ENCODE data around the gene FAM200C.
"Not testable (repeated sequence)": the region's sequence is repeated elsewhere in the genome, so short reads cannot be mapped to it uniquely, and the experiment has no call there.

FAM200C gene

GRCh38 chr5:160399402-160400353, at the start of gene FAM200C:
TSS of gene FAM200C (minus strand) at chr5:160400054. CDS start at chr5:160395490, 4,564 bp downstream.
- peak; percentile 95 for DNase-seq (ENCODE audit: low read depth, low spot score)

- no peak for DNase-seq (ENCODE audit: low read depth, low spot score)
These were observed 49.6 kb upstream of the FAM200C start for GRCh38 chr5:160449458-160449857.

GRCh38 chr5:160448886-160449285, 49.0 kb upstream of the FAM200C start:
- no peak for DNase-seq (ENCODE audit: low read depth, low spot score)

GRCh38 chr5:160445751-160446150, 45.9 kb upstream of the FAM200C start:
- no peak for DNase-seq (ENCODE audit: low read depth, low spot score)

GRCh38 chr5:160445132-160445531, 45.3 kb upstream of the FAM200C start:
- no peak for DNase-seq (ENCODE audit: low read depth, low spot score)

- no peak for DNase-seq (ENCODE audit: low read depth, low spot score)
These were observed 44.6 kb upstream of the FAM200C start for GRCh38 chr5:160444407-160444806.

GRCh38 chr5:160442824-160443431, 43.1 kb upstream of the FAM200C start:
- DNase-seq (ENCODE audit: low read depth, low spot score), result no peak

GRCh38 chr5:160441311-160441781, 41.5 kb upstream of the FAM200C start:
- DNase-seq (ENCODE audit: low read depth, low spot score), result no peak

GRCh38 chr5:160439205-160439600, 39.3 kb upstream of the FAM200C start:
- peak; percentile 92 for DNase-seq (ENCODE audit: low read depth, low spot score)

GRCh38 chr5:160438316-160439204, 38.7 kb upstream of the FAM200C start:
- peak; percentile 70 for DNase-seq (ENCODE audit: low read depth, low spot score)

GRCh38 chr5:160437271-160437670, 37.4 kb upstream of the FAM200C start:
- no peak for DNase-seq (ENCODE audit: low read depth, low spot score)

GRCh38 chr5:160436661-160437060, 36.8 kb upstream of the FAM200C start:
- DNase-seq (ENCODE audit: low read depth, low spot score), result not testable (repeated sequence)

GRCh38 chr5:160436017-160436416, 36.2 kb upstream of the FAM200C start:
- DNase-seq (ENCODE audit: low read depth, low spot score), result no peak

GRCh38 chr5:160435532-160435931, 35.7 kb upstream of the FAM200C start:
- DNase-seq (ENCODE audit: low read depth, low spot score), result no peak

- DNase-seq (ENCODE audit: low read depth, low spot score), result peak; percentile 64
These were observed 34.2 kb upstream of the FAM200C start for GRCh38 chr5:160434022-160434531.

GRCh38 chr5:160432787-160433186, 32.9 kb upstream of the FAM200C start:
- no peak for DNase-seq (ENCODE audit: low read depth, low spot score)

GRCh38 chr5:160432196-160432595, 32.3 kb upstream of the FAM200C start:
- no peak for DNase-seq (ENCODE audit: low read depth, low spot score)

- DNase-seq (ENCODE audit: low read depth, low spot score), result no peak
These were observed 27.8 kb upstream of the FAM200C start for GRCh38 chr5:160427607-160428006.

- no peak for DNase-seq (ENCODE audit: low read depth, low spot score)
These were observed 23.2 kb upstream of the FAM200C start for GRCh38 chr5:160423099-160423498.

GRCh38 chr5:160421625-160422258, 21.9 kb upstream of the FAM200C start, which contains the start of gene PTTG1:
TSS of gene PTTG1 (plus strand) at chr5:160421855. CDS start at chr5:160422313, 458 bp downstream.
- DNase-seq (ENCODE audit: low read depth, low spot score), result peak; percentile 97

- DNase-seq (ENCODE audit: low read depth, low spot score), result no peak
These were observed 20.4 kb upstream of the FAM200C start for GRCh38 chr5:160420331-160420610.

Measured in ELF-1 (cell line).